ENCODE measurements around the gene CEP41. TPM values are rescaled to one million over a fixed set of nuclear protein-coding genes. Genes with fewer than 3 reads are reported as not detected.

CEP41 gene
- total RNA-seq, 1 donor from 2014 or later = 29.3 TPM

DNA sequence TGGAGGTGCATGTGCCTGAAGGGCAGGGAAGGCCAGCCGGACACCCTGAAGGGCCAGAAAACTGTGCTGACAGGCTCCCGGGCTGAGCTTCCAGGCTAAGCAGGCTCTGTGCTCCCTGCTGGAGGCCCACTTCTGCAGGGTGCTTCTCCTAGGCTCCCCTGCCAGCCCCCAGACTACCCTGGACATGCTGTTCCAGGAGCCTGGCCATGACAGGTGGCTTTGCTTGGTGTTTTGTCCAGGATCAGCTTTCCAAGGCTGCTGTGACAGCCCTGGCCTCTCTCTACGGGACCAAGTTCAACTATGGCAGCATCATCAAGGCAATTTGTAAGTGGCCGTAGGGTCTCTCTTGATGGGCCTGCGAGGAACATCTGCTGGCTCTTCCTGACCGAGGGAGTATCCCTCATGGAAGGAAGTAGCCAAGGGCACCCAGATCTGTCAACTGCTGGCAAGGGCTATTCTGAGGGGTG lies 55.2 kb downstream of the CEP41 start:
- H3K36me3 Mint-ChIP-seq (ENCODE audit: low read depth) = peaks cover 2% of the 10 kb centered on the region
- H3K9me3 Mint-ChIP-seq = peaks cover 9% of the 10 kb centered on the region
- TF ChIP-seq, protein P1, sequence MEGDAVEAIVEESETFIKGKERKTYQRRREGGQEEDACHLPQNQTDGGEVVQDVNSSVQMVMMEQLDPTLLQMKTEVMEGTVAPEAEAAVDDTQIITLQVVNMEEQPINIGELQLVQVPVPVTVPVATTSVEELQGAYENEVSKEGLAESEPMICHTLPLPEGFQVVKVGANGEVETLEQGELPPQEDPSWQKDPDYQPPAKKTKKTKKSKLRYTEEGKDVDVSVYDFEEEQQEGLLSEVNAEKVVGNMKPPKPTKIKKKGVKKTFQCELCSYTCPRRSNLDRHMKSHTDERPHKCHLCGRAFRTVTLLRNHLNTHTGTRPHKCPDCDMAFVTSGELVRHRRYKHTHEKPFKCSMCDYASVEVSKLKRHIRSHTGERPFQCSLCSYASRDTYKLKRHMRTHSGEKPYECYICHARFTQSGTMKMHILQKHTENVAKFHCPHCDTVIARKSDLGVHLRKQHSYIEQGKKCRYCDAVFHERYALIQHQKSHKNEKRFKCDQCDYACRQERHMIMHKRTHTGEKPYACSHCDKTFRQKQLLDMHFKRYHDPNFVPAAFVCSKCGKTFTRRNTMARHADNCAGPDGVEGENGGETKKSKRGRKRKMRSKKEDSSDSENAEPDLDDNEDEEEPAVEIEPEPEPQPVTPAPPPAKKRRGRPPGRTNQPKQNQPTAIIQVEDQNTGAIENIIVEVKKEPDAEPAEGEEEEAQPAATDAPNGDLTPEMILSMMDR (conservative IDR thresholded peaks at IDR 0.05) = no peak
- H3K4me1 Mint-ChIP-seq = peaks cover 18% of the 10 kb centered on the region
- no peaks in the 10 kb centered on the region for H3K27me3 Mint-ChIP-seq (ENCODE audit: low read depth)
- no peak for DNase-seq (ENCODE audit: low read depth, low spot score)
- no peak overlapping the region for H3K4me3 Mint-ChIP-seq
- no peak overlapping the region for H3K27ac Mint-ChIP-seq (ENCODE audit: unreplicated experiment)

DNA sequence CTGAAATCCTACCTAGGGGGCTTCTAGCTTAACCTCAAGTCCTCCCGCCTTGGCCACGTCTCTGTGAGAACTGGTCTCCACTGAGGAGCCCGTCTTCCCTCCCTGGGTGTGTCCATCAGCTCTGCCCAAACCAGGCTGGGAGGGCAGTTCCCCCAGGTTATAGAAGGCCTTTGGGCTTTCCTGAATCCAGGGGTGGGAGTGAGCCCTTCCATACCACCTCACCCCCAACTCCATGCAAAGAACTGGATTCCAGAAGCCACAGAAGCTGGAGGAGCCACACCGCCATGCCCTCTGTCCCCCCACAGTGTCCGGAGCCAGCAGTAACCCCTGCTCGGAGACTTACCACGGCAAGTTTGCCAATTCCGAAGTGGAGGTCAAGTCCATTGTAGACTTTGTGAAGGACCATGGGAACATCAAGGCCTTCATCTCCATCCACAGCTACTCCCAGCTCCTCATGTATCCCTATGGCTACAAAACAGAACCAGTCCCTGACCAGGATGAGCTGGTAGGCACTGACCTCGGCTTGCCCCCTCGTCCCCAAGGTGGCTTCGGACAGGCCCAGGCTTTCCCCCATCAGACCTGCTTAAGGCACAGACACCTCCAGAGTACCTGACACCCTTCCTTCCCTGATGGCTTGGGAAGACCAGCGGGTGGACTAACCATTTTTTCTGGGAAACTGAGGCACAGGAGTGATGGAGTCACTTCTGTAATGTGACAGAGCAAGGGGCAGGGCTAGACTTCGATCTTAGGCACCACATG lies 55.8 kb downstream of the CEP41 start:
- Mint-ChIP-seq H3K27me3 (ENCODE audit: low read depth) (no peaks in the 10 kb centered on the region), H3K27ac (ENCODE audit: unreplicated experiment) (peak overlapping the region; percentile 88), H3K36me3 (ENCODE audit: low read depth) (peaks cover 2% of the 10 kb centered on the region), H3K4me3 (no peak overlapping the region), H3K4me1 (peaks cover 23% of the 10 kb centered on the region), H3K9me3 (peaks cover 9% of the 10 kb centered on the region)
- no peak for DNase-seq (ENCODE audit: low read depth, low spot score)
- TF ChIP-seq, protein P1 (conservative IDR thresholded peaks at IDR 0.05) = no peak

DNA sequence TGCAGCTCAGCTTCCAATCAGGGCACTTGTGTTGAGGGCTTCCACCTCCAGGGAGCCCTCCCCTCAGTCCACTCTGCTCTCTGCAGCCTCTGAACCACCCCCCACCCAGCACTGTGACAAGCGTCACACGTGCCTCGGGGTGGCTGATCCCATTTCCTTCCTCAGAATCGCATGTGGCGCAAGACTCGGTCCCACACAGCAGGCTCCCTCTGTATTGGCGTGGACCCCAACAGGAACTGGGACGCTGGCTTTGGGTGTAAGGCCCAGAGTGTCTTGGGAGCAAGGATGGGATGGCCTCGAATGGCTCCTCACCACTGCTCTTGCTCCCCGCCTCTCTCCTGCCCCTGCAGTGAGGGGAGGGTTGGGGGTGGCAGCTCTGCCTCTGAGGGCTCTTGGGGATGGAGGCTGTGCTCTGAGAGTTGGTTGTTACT lies 56.4 kb downstream of the CEP41 start:
- peaks cover 9% of the 10 kb centered on the region for H3K9me3 Mint-ChIP-seq

DNA sequence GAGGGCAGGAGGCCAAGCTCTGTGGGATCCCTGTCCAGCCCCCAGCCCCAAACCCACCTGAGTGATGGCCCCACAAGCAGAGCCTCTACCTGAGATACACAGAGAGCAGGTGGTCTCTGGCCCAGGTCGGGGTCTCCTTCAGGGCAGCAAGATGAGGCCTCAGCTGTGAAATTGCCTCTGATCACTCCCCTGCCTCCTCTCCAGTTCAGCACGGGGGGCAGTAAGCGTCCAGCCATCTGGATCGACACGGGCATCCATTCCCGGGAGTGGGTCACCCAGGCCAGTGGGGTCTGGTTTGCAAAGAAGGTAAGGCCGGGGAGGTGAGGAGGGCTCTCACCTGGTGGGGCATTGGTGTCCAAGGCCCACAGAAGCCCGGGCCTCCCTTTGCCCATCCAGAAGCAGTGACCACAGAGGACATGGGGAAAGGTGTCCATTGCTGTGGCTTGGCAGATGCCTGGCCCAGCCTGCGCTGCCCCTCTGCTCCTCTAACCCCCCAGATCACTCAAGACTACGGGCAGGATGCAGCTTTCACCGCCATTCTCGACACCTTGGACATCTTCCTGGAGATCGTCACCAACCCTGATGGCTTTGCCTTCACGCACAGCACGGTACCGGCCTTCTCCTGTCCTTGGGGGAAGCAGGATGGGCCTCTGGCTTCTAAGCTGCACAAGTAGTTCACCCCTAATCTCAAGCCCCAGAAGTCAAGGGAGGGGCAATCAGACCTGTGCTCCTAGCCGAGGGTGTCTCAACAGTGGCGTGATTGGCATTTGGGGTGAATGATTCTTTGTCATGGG lies 57.4 kb downstream of the CEP41 start:
- peaks cover 7% of the 10 kb centered on the region for H3K9me3 Mint-ChIP-seq
- TF ChIP-seq, protein P1 (conservative IDR thresholded peaks at IDR 0.05) = no peak
- H3K4me3 Mint-ChIP-seq = no peak overlapping the region
- no peak for DNase-seq (ENCODE audit: low read depth, low spot score)
- H3K27ac Mint-ChIP-seq (ENCODE audit: unreplicated experiment) = no peak overlapping the region
- peaks cover 36% of the 10 kb centered on the region for H3K4me1 Mint-ChIP-seq
- H3K36me3 Mint-ChIP-seq (ENCODE audit: low read depth) = no peaks in the 10 kb centered on the region
- H3K27me3 Mint-ChIP-seq (ENCODE audit: low read depth) = no peaks in the 10 kb centered on the region

More for the DNA sequence above, 56.4 kb downstream of the CEP41 start:
- Mint-ChIP-seq H3K27ac (ENCODE audit: unreplicated experiment) (no peak overlapping the region), H3K4me1 (peaks cover 28% of the 10 kb centered on the region), H3K4me3 (no peak overlapping the region), H3K36me3 (ENCODE audit: low read depth) (peaks cover 2% of the 10 kb centered on the region), H3K27me3 (ENCODE audit: low read depth) (no peaks in the 10 kb centered on the region)
- TF ChIP-seq, protein P1 (conservative IDR thresholded peaks at IDR 0.05) = no peak
- no peak for DNase-seq (ENCODE audit: low read depth, low spot score)

DNA sequence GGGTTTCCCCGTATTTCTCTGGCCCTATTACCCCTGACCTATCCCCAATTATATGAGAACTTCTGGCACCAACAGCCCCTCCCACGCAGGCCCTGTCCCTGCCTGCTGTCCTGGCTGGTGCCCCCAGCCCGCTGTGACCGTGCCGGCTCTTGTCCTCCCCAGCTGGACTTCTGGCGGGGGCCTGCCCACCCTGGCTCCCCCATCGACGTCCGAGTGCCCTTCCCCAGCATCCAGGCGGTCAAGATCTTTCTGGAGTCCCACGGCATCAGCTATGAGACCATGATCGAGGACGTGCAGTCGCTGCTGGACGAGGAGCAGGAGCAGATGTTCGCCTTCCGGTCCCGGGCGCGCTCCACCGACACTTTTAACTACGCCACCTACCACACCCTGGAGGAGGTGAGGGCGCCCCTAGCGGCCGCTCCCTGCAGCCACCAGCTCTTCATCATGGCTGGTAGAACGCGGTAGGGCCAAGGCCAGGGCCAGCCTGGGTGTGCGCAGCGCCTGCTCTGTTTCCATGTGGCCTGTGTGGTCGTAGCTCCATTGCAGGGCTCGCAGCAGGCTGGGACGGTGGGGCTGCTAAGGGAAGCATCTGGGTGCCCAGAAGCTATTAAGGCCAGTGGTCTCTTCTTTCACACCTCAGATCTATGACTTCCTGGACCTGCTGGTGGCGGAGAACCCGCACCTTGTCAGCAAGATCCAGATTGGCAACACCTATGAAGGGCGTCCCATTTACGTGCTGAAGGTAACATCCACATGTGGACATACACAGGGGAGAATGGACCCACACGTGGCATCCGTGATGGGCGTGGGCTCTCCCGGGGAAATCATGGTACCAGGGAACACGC lies 59.1 kb downstream of the CEP41 start:
- Mint-ChIP-seq H3K9me3 (peaks cover 3% of the 10 kb centered on the region), H3K4me1 (peaks cover 23% of the 10 kb centered on the region), H3K27ac (ENCODE audit: unreplicated experiment) (peak overlapping the region; percentile 50), H3K4me3 (no peak overlapping the region), H3K36me3 (ENCODE audit: low read depth) (peaks cover under 1% of the 10 kb centered on the region), H3K27me3 (ENCODE audit: low read depth) (no peaks in the 10 kb centered on the region)
- TF ChIP-seq, protein P1 (conservative IDR thresholded peaks at IDR 0.05) = peak; percentile 22
- no peak for DNase-seq (ENCODE audit: low read depth, low spot score)

Measured in neural crest cell (in vitro differentiated cells).